Skeletal muscle satellite cell (primary cell): ENCODE data around the gene AREG.

ENCODE experiments used
- H3K27me3 ChIP-seq: 2 replicates; pipeline ENCODE4 v1.7.0; 2013; ENCODE audit warnings: low read length; ENCODE audit not compliant: control insufficient read depth, insufficient read depth
- H3K36me3 ChIP-seq: 2 replicates; pipeline ENCODE4 v1.7.0; 2013; ENCODE audit warnings: mild to moderate bottlenecking, control low read depth, low read length; ENCODE audit not compliant: insufficient read depth
- H3K4me1 ChIP-seq: 2 replicates; pipeline ENCODE4 v1.7.0; 2013; ENCODE audit warnings: low read length; ENCODE audit not compliant: control insufficient read depth, insufficient read depth
- H3K4me2 ChIP-seq: 2 replicates; pipeline ENCODE4 v1.7.0; 2013; ENCODE audit warnings: mild to moderate bottlenecking, low read length
- H3K4me3 ChIP-seq: 2 replicates; pipeline ENCODE4 v1.7.0; 2013; ENCODE audit warnings: low read length
- H3K9ac ChIP-seq: 2 replicates; pipeline ENCODE4 v1.7.0; 2013; ENCODE audit warnings: mild to moderate bottlenecking, low read depth, low read length, moderate library complexity
- H3K9me3 ChIP-seq: replicated peaks from 2 replicates; pipeline ENCODE4 v1.7.0; 2013; ENCODE audit warnings: mild to moderate bottlenecking, control low read depth, low read length

AREG gene

DNA sequence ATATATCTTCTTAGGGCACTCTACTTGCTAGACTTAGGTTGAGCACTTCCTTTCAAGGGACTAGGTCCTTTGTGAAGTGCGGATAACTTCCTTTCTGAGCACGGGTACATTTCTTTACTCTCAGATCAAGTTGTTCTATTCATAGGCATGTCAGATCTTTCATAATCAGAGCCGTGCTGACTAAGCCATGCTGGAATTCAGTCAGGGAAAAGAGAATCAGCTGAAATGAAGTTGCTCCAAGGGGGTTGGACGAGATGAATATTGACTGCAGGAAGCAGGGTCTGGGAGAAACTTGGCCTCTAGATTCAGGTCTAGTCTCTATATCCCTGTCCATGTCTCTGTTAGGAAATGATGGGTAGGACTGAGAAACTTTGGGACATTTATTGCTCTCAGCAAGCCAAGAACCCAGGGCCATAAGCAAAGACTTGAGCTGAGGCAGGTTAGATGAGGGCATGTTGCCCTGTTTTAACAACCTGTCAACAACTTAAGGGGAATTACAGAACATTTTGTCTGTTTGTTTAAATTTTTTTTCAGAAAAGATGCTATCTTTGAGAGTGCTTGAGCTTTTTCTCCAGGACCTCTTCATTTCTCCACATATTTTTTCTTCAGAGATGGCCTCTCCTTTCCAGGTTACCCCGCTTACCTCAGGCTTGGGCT is 28.3 kb downstream of the AREG start:
- H3K9me3 ChIP-seq = no peaks in the 10 kb centered on the region
- H3K27me3 ChIP-seq = no peaks in the 10 kb centered on the region
- H3K4me3 ChIP-seq = peak overlapping the region; percentile 21
- H3K36me3 ChIP-seq = no peaks in the 10 kb centered on the region
- H3K4me2 ChIP-seq = peak overlapping the region; percentile 46
- peaks cover 29% of the 10 kb centered on the region for H3K4me1 ChIP-seq
- peak overlapping the region; percentile 14 for H3K9ac ChIP-seq

DNA sequence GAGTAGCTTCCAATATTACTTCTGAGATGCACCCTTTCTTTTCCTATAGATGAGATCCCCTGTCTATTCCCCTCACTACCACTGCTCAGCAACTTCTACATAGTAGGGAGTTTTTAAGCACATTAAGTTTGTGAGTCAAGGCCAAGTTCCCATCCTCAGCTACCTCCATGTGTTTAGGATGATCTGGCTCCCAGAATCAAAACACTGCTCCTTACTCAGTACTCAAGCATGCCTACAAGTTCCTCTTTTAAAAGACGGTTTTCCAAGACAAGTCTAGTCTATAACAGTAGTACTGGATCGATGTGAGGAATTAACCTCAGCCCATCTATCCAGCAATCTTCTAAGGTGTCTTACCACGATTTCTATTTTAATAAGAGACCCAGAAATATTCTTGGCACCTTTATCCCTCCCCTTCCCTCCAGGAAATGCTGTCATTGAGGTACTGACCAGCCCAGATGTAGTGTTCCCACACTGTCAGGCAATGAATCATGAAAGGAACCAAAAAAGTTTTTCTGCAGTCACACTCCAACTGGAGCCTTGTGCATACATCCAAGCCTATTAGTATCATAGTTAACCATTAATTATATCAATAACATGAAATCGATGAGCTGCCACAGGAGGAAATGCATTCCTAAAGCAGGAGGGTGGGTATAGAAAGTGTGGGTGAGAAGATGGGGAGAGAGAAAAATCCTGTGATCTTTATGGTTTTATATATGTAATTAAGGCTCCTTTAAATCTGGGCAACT is 29.6 kb downstream of the AREG start:
- H3K4me2 ChIP-seq = no peak overlapping the region
- no peaks in the 10 kb centered on the region for H3K9me3 ChIP-seq
- H3K4me1 ChIP-seq = peaks cover 29% of the 10 kb centered on the region
- no peaks in the 10 kb centered on the region for H3K36me3 ChIP-seq
- H3K4me3 ChIP-seq = no peak overlapping the region
- H3K27me3 ChIP-seq = no peaks in the 10 kb centered on the region
- H3K9ac ChIP-seq = no peak overlapping the region

DNA sequence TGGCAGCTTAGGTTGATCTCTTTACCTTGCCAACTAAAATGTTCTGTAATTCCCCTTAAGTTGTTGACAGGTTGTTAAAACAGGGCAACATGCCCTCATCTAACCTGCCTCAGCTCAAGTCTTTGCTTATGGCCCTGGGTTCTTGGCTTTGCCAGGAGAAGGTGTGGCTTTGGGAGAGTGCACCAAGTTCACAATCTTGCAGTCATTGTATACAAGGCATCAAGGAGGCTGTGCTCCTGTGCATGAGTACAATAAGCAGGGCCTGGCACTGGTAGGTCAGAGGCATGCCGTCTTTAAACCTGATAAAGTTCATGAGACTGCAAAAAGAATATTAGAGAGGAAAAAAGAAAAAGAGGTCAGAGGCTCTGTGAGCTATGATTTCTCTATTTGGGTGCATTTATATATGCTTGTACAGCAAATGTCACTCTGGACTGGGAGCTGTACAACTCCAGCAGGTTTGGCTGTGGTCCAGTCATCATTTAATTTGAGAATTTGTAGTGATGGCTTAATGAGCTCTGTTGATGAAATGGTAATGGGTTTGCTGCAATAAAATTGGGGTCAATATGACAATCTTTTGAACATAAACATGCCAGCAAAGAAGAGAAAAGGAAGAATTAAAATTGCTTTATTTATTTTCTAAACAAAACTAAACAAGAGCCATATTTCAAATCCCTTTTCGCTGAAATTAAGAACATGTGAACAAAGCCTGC is 30.3 kb downstream of the AREG start:
- no peaks in the 10 kb centered on the region for H3K9me3 ChIP-seq
- H3K27me3 ChIP-seq = no peaks in the 10 kb centered on the region
- peaks cover 29% of the 10 kb centered on the region for H3K4me1 ChIP-seq
- H3K36me3 ChIP-seq = no peaks in the 10 kb centered on the region
- H3K9ac ChIP-seq = no peak overlapping the region
- no peak overlapping the region for H3K4me3 ChIP-seq
- no peak overlapping the region for H3K4me2 ChIP-seq

DNA sequence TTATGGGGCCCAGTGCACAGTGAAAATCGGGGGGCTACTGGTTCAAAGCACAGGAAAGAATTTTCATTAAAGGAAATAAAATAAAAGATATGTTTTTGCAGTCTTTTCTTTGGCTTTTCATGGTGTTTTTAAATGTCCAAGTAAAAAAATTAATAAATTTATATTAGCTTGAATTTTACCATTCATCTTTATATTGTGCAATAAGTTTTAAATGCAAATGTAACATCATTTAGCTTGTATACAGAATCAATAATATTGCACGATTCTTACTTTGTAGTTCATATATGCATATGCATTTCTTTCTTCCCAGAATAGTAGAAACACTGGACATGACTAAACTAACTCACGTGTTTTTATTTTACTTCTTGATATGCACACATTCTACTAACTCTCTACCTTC is 31.0 kb downstream of the AREG start:
- no peak overlapping the region for H3K9ac ChIP-seq
- no peaks in the 10 kb centered on the region for H3K27me3 ChIP-seq
- H3K4me3 ChIP-seq = no peak overlapping the region

DNA sequence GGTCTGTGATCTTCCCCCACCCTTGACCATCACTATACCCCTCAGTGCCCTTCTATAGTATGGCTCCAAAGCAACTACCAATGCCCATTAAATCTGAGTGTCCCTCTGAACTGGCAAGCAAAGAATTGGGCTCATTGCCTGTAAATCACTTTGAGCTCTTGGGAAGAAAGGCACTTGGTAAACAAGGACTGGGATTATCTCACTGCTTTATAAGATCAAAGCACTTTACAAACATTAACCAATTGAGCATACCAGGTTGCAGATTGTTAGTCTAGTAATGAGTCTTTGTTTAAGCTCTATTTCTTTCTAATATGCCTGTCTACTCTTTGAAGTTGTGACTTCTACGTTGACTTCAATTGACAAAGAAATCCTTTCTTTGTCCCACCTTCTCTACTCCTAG is 34.1 kb downstream of the AREG start:
- Histone ChIP-seq H3K36me3 (no peaks in the 10 kb centered on the region), H3K4me1 (peaks cover 15% of the 10 kb centered on the region), H3K4me3 (no peak overlapping the region)

More for the DNA sequence above, 31.0 kb downstream of the AREG start:
- Histone ChIP-seq H3K4me2 (no peak overlapping the region), H3K4me1 (peaks cover 29% of the 10 kb centered on the region), H3K36me3 (no peaks in the 10 kb centered on the region), H3K9me3 (no peaks in the 10 kb centered on the region)

DNA sequence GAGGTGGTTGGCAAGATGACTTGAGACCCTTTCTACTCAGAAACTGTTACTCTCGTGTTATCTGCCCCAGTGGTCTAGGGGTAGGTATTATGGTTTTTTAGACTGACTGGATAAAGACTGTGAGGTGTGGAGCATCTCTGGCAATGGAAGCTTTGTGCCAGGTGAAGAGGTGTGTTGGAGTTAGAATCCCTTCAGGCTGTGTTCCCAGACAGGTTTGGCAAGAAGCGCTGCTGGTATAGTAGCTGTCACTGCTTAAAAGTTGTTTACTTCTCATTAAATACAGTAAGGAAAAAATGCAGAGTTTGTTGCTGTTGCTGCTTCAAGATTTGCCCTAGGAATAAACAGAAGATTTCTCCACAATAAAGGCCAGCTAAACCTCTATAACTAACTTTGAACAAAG is 35.3 kb downstream of the AREG start:
- Histone ChIP-seq H3K4me2 (no peak overlapping the region), H3K4me3 (no peak overlapping the region), H3K9me3 (no peaks in the 10 kb centered on the region), H3K27me3 (no peaks in the 10 kb centered on the region), H3K9ac (no peak overlapping the region), H3K4me1 (peaks cover 3% of the 10 kb centered on the region), H3K36me3 (no peaks in the 10 kb centered on the region)

More for the DNA sequence above, 34.1 kb downstream of the AREG start:
- H3K9me3 ChIP-seq = no peaks in the 10 kb centered on the region
- H3K4me2 ChIP-seq = no peak overlapping the region
- no peaks in the 10 kb centered on the region for H3K27me3 ChIP-seq
- no peak overlapping the region for H3K9ac ChIP-seq

DNA sequence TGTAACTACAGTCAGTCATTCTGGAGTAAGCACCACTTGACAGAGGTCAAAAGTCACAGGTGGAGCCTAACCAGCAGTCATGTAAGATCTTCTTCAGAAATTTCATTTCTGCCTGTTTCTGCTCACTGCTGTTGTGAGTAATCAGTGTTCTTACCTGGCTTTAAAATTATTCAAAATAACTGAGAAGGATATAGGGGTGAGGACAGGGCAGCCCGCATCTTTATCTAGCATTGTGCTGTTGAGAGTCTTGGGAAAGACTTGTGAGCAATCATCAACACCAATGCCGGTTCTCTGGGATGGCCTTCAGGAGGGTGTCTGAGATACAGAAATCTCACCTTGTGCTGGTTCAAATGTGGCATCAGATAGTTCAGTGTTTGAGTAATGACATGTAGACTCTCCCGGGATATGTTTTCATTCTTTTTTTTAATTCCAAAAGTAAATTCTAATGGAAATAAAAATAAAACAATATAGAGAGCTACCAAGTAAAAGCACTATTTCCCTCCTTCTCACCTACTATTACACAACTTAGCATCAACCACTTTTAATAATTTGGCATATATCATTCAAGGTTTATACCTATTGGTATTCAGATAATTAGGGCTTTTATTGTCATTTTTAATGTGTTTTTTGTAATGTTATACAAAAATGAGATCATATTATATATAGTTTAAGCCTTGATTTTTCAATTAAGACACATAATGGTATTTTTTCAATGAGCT is 37.1 kb downstream of the AREG start:
- Histone ChIP-seq H3K4me3 (no peak overlapping the region), H3K9me3 (no peaks in the 10 kb centered on the region), H3K4me1 (peaks cover 3% of the 10 kb centered on the region), H3K4me2 (no peak overlapping the region), H3K27me3 (no peaks in the 10 kb centered on the region), H3K36me3 (no peaks in the 10 kb centered on the region), H3K9ac (no peak overlapping the region)

DNA sequence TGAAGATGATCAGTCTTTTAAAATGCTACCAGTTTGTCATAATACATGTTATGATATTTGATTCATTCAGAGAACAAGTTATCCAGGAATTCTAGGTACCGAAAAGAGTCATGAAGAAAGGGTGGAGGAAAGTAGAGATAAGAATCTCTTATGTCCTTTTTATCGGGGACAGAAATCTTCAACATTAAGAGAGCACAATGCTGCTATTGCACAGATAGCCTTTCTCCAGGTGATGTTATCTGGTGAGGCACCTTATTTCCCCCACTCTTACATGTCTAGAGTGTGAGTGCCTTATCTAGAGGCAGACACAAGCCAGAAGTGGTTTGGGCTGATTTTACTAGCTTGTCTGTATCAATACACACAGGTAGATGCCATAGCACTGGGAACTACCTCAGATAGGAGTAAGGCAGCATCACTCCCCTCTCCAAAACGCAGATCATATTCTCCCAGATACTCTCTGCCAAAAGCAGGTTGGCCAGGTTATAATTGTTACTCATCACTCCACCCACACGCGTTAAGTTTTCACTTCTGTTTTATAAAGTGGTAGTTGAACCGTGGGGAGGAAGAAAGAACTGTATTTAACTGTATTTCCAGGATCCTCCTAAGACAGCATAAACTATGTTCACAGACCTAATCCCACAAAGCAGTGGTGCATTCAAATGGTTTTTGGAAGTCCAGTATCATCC is 38.4 kb downstream of the AREG start:
- H3K9me3 ChIP-seq = no peaks in the 10 kb centered on the region
- H3K36me3 ChIP-seq = no peaks in the 10 kb centered on the region
- peaks cover 3% of the 10 kb centered on the region for H3K4me1 ChIP-seq
- H3K9ac ChIP-seq = no peak overlapping the region
- no peak overlapping the region for H3K4me2 ChIP-seq
- H3K27me3 ChIP-seq = no peaks in the 10 kb centered on the region
- H3K4me3 ChIP-seq = no peak overlapping the region

DNA sequence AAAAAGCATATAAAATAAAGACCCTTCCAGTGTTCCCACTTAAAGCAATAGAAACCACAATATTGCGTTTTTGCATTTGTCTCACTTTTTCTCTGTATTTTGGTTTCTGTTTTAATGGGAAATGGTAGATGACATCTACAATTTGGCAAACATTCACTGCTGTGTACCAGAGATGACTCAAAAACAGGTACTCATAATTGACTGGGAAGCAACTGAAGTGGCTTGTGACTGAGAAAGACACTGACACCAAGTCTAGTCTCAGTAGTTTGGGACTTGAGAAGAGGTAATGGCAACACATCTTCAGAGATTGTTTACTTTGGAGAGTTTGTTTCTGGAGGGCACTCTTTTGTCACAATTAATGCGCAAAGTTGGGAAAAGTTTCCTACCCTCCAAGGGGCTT is 42.0 kb downstream of the AREG start:
- H3K27me3 ChIP-seq = no peaks in the 10 kb centered on the region
- no peak overlapping the region for H3K4me3 ChIP-seq
- H3K4me2 ChIP-seq = no peak overlapping the region
- H3K4me1 ChIP-seq = no peaks in the 10 kb centered on the region
- no peaks in the 10 kb centered on the region for H3K9me3 ChIP-seq
- no peaks in the 10 kb centered on the region for H3K36me3 ChIP-seq
- no peak overlapping the region for H3K9ac ChIP-seq

DNA sequence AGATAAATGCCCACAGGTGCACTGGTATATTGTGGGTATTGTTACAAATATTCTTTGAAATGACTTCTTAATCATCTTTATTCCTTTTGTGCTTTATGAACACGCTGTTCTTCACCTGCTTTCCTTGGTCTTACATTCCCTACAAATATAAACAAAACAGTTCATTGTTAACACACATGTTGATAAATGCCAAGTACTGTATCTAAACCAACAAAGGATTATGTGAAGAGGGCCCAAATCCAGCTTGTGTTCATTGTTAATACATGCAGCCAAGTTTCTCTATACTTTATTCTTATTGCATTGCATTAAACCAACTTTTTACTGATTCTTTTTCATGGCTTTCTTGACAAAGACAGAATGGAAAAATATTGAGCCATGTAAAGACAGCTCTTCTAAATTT is 42.8 kb downstream of the AREG start:
- no peaks in the 10 kb centered on the region for H3K4me1 ChIP-seq
- H3K9me3 ChIP-seq = no peaks in the 10 kb centered on the region
- H3K27me3 ChIP-seq = no peaks in the 10 kb centered on the region
- no peaks in the 10 kb centered on the region for H3K36me3 ChIP-seq
- no peak overlapping the region for H3K4me3 ChIP-seq
- H3K9ac ChIP-seq = no peak overlapping the region
- H3K4me2 ChIP-seq = no peak overlapping the region

DNA sequence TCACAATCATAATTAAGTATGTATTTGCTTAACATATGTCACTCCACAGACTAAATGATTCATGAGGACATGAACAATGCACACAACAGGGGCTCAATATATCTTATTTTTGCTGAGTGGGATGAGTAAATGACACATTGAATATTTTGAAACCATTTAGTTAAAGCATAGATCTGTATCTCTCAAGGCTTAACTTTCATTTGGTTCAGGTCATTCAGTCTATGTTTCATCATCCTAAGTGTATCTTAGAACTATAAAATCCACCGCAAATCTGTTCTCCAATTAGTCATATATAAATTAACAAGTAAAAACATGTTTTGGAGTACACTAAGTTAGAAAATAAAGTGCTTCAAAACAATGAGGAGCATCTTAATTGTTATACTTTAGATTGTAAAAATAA is 45.8 kb downstream of the AREG start:
- Histone ChIP-seq H3K9ac (no peak overlapping the region), H3K4me3 (no peak overlapping the region), H3K4me1 (no peaks in the 10 kb centered on the region), H3K9me3 (no peaks in the 10 kb centered on the region), H3K4me2 (no peak overlapping the region), H3K36me3 (no peaks in the 10 kb centered on the region), H3K27me3 (no peaks in the 10 kb centered on the region)
